GM12878 (cell line): ENCODE data around the gene ZNF467. TPM values are rescaled to one million over a fixed set of nuclear protein-coding genes. Genes with fewer than 3 reads are reported as not detected.

ENCODE experiments used
- ATAC-seq: fragments of 200-7000 bp; cut with Tn5 transposase; 3 replicates; pipeline ENCODE4 v1.9.1; 2020; ENCODE audit warnings: mild to moderate bottlenecking, moderate library complexity
- BruUV-seq: library from RNA; stranded (reverse); fragments of 400-500 nt; replicated peaks from 2 replicates; lab custom pipeline; 2021; lab: Mats Ljungman, UMichigan
- CTCF ChIA-PET: fragments of 300-600 bp; sonication (Branson Sonifier 250); formaldehyde crosslinking; extraction: SDS; loops from one replicate; lab custom pipeline; 2021; ENCODE audit warnings: inconsistent platforms; lab: Yijun Ruan, JAX
- POLR2A ChIA-PET: fragments of 350-600 bp; formaldehyde crosslinking; extraction: SDS; loops from one replicate; lab custom pipeline; 2021; ENCODE audit warnings: inconsistent platforms; lab: Charles Lee
- RAD21 ChIA-PET: fragments of 300-600 bp; sonication (Branson Sonifier 250); formaldehyde crosslinking; loops from one replicate; lab custom pipeline; 2023; ENCODE audit warnings: antibody characterized with exemption; ENCODE audit not compliant: unreplicated experiment; lab: Charles Lee
- SMC1A ChIA-PET: fragments of 300-600 bp; sonication (Branson Sonifier 250); formaldehyde crosslinking; loops from one replicate; lab custom pipeline; 2023; ENCODE audit not compliant: unreplicated experiment, uncharacterized antibody; lab: Charles Lee
- DNase-seq: peaks from one replicate; pipeline ENCODE4 v3.0.0-alpha.2; 2011; ENCODE audit warnings: low read depth, low spot score
- FAIRE-seq: peaks from 3 replicates; lab custom pipeline; 2011; peaks lifted over from hg19 to GRCh38; lab: Jason Lieb, UNC
- H2AFZ ChIP-seq: 2 replicates; pipeline ENCODE4 v1.6.0; 2011; ENCODE audit warnings: low read depth, low read length, control low read depth; ENCODE audit not compliant: control insufficient read depth
- H3K27ac ChIP-seq: 2 replicates; pipeline ENCODE4 v1.5.1; 2011; ENCODE audit warnings: control low read depth; ENCODE audit not compliant: control insufficient read depth, insufficient read depth
- H3K27me3 ChIP-seq, 2 experiments: replicated peaks in 1 of 2; 2 replicates each; pipeline versions ENCODE4 v1.6.0 to v1.6.1; 2011; ENCODE audit warnings: low read length in 1 of 2; ENCODE audit not compliant: control insufficient read depth in 2 of 2, insufficient read depth in 2 of 2
- H3K36me3 ChIP-seq, 2 experiments: 2 replicates each; pipeline ENCODE4 v1.5.1; 2011; ENCODE audit warnings: low read length in 1 of 2; ENCODE audit not compliant: control insufficient read depth in 2 of 2, insufficient read depth in 2 of 2
- H3K4me1 ChIP-seq: 2 replicates; pipeline ENCODE4 v1.6.1; 2011; ENCODE audit warnings: mild to moderate bottlenecking, low read length, moderate library complexity, mixed read lengths; ENCODE audit not compliant: control insufficient read depth, insufficient read depth
- H3K4me2 ChIP-seq: 2 replicates; pipeline ENCODE4 v1.6.0; 2011; ENCODE audit warnings: control low read depth; ENCODE audit not compliant: control insufficient read depth, insufficient read depth
- H3K4me3 ChIP-seq: fragments of 200-600 bp; sonication (generic); 2 replicates; pipeline ENCODE4 v1.5.1; 2016
- H3K79me2 ChIP-seq: 2 replicates; pipeline ENCODE4 v1.6.0; 2011; ENCODE audit warnings: low read length; ENCODE audit not compliant: control insufficient read depth, insufficient read depth
- H3K9ac ChIP-seq: 2 replicates; pipeline ENCODE4 v1.8.0; 2011; ENCODE audit warnings: low read length, control low read depth, mixed read lengths; ENCODE audit not compliant: control insufficient read depth, insufficient read depth
- H3K9me3 ChIP-seq: replicated peaks from 3 replicates; pipeline ENCODE4 v1.5.1; 2011; ENCODE audit warnings: mild to moderate bottlenecking, low read length; ENCODE audit not compliant: control insufficient read depth, insufficient read depth
- H4K20me1 ChIP-seq: 2 replicates; pipeline ENCODE4 v1.6.0; 2011; ENCODE audit not compliant: control insufficient read depth, insufficient read depth
- CBX5 ChIP-seq: sonication (generic); IDR thresholded peaks from 2 replicates; pipeline ENCODE4 v1.6.1; 2016; ENCODE audit warnings: low read depth, moderate library complexity, mild to moderate bottlenecking, inconsistent platforms
- MEF2B ChIP-seq: fragments of 450-650 bp; IDR thresholded peaks from 2 replicates; pipeline ENCODE4 v1.6.1; 2018; ENCODE audit warnings: mild to moderate bottlenecking, moderate library complexity; ENCODE audit not compliant: partially characterized antibody, poor library complexity, severe bottlenecking
- RFX5 ChIP-seq: IDR thresholded peaks from 2 replicates; pipeline ENCODE4 v1.6.1; 2011; ENCODE audit warnings: low read depth, low read length, improper control_type of control experiment
- WRNIP1 ChIP-seq: IDR thresholded peaks from 2 replicates; pipeline ENCODE4 v1.6.1; 2011; ENCODE audit warnings: low read depth, low read length, improper control_type of control experiment, borderline replicate concordance
- WGBS: methylation state at CpG from one replicate; pipeline ENCODE4 v1.1.6; 2016; ENCODE audit warnings: low lambda C conversion rate; ENCODE audit not compliant: insufficient replicate concordance, insufficient coverage; ENCODE audit errors: missing lambda C conversion rate; 5-methylcytosine and 5-hydroxymethylcytosine counted together
- in situ Hi-C: fragments of 300-500 bp; cut with MboI; formaldehyde crosslinking; loops from 9 replicates; pipeline ENCODE4 v1.14.3; 2018; ENCODE audit warnings: mixed read lengths
- intact Hi-C: fragments of 100-400 bp; cut with micrococcal nuclease; formaldehyde crosslinking; loops from one replicate; pipeline ENCODE4 v1.14.2; 2022; ENCODE audit not compliant: unreplicated experiment
- polyA plus RNA-seq, 11 experiments: library from polyadenylated mRNA; depleted of rRNA in 4 of 11; unstranded in 6 of 11; stranded (reverse) in 5 of 11; fragments of >200 nt; fragmentation: Nextera tagmentation in 4 of 11; fragmentation: Illumina TruSeq in 1 of 11; extraction: Ambion mirVana in 4 of 11; extraction: Trizol in 1 of 11; gene quantifications; 1 replicate in 1 of 11; 2 replicates in 10 of 11; pipeline versions ENCODE4 v1.2.1 to v1.2.3, GENCODE V29; 2011 to 2016; ENCODE audit warnings: inconsistent platforms in 2 of 11, missing spikeins in 2 of 11, low read depth in 1 of 11
- total RNA-seq, 4 experiments: library from RNA; depleted of rRNA in 3 of 4; stranded (reverse); fragments of >200 nt in 3 of 4; fragmentation: Illumina TruSeq in 1 of 4; extraction: Trizol in 1 of 4; gene quantifications; 2 replicates each; pipeline versions ENCODE4 v1.2.1 to v1.2.3, GENCODE V29; 2013 to 2021
- TF ChIP-seq, protein P1 (sequence below): fragments of 450-650 bp; IDR thresholded peaks from 2 replicates; pipeline ENCODE4 v1.6.1; 2016; ENCODE audit warnings: mild to moderate bottlenecking, moderate library complexity, borderline replicate concordance
- TF ChIP-seq, protein P2 (sequence below): fragments of 450-650 bp; IDR thresholded peaks from 2 replicates; pipeline ENCODE4 v1.6.1; 2017; ENCODE audit warnings: borderline replicate concordance
- TF ChIP-seq, protein P3 (sequence below): fragments of 450-650 bp; IDR thresholded peaks from 2 replicates; pipeline ENCODE4 v1.6.1; 2014; ENCODE audit warnings: mild to moderate bottlenecking

The ZNF467 gene
- total and polyA plus RNA-seq, 10 of the 15 experiments (the other 5 are each of a cell fraction or from before 2014, with no cell fraction given) = not detected

DNA sequence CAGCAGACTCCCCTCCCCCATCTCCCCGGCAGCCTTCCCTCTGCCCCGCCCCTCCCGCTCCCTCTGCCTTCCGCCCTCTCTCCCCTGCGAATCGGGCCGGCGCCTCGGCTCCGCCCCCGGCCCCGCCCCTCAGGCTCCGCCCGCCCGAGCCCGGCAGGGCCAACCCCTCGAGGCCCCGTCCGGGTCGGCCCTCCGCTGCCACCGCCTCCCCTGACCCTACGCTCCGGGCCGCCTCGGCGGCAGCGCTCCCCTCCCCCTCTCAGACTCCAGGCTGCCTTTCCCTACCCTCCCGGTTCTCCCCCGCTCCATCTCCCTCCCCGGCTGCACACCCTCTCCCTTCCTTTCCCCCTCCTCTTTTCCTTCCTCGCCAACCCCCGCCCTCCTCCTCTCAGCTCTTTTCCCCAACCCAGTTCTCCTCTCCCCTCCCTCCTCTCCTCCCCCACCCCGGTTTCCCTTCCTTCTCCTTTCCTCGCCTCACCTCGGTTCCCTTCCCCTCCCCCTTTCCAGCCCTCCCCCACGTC lies 1.6 kb downstream of the ZNF467 start (continued):
- TF ChIP-seq, protein P1, sequence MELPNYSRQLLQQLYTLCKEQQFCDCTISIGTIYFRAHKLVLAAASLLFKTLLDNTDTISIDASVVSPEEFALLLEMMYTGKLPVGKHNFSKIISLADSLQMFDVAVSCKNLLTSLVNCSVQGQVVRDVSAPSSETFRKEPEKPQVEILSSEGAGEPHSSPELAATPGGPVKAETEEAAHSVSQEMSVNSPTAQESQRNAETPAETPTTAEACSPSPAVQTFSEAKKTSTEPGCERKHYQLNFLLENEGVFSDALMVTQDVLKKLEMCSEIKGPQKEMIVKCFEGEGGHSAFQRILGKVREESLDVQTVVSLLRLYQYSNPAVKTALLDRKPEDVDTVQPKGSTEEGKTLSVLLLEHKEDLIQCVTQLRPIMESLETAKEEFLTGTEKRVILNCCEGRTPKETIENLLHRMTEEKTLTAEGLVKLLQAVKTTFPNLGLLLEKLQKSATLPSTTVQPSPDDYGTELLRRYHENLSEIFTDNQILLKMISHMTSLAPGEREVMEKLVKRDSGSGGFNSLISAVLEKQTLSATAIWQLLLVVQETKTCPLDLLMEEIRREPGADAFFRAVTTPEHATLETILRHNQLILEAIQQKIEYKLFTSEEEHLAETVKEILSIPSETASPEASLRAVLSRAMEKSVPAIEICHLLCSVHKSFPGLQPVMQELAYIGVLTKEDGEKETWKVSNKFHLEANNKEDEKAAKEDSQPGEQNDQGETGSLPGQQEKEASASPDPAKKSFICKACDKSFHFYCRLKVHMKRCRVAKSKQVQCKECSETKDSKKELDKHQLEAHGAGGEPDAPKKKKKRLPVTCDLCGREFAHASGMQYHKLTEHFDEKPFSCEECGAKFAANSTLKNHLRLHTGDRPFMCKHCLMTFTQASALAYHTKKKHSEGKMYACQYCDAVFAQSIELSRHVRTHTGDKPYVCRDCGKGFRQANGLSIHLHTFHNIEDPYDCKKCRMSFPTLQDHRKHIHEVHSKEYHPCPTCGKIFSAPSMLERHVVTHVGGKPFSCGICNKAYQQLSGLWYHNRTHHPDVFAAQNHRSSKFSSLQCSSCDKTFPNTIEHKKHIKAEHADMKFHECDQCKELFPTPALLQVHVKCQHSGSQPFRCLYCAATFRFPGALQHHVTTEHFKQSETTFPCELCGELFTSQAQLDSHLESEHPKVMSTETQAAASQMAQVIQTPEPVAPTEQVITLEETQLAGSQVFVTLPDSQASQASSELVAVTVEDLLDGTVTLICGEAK = no peak

DNA sequence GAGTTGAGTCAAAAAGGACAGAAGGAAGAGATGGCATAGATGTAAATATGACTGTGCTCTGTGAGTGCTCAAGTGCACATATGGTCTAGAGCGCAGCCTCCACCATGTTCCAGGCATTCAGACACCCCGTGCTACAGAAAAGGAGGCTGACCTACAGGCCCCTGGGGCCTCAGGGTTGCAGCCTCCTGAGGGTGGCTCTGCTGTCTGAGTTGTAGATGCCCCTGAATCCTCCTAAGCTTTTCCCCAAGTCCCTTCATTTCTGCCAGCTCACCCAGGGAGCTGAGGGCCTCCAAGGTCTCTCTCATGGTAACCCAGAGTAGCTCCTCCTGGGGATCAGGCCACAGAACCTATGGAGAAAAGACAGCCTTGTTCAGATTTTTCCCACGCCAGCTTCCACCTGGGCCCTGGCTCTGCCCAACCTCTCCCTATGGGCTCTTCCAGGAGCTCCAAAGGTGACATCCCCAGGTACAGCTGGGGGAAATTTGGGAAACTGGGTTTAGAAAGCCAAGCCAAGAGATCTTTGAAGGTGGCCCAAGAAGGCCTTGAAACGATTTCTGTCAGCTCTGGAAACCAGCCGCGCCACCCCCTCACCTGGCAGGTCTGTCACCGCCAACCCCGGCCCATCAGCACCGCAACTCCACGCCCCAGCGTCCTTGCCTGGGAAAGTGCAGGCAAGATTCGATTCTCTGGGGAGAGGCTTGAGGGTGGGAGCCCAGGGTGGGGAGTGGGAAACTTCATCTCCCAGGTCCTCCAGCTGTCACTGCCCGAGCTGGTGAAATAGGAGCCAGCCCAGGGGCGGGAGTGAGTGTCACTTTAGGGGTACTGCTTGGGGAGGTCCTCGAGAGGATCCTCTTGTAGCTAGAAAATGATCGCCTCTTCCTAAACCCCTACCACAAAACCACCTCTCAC lies 2.4 kb downstream of the ZNF467 start:
- RAD21 ChIA-PET = no interaction called here
- no peak overlapping the region for H3K9ac ChIP-seq
- TF ChIP-seq, protein P2, sequence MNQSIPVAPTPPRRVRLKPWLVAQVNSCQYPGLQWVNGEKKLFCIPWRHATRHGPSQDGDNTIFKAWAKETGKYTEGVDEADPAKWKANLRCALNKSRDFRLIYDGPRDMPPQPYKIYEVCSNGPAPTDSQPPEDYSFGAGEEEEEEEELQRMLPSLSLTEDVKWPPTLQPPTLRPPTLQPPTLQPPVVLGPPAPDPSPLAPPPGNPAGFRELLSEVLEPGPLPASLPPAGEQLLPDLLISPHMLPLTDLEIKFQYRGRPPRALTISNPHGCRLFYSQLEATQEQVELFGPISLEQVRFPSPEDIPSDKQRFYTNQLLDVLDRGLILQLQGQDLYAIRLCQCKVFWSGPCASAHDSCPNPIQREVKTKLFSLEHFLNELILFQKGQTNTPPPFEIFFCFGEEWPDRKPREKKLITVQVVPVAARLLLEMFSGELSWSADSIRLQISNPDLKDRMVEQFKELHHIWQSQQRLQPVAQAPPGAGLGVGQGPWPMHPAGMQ = no peak
- no peak for TF ChIP-seq MEF2B
- no peak for TF ChIP-seq CBX5
- no peak for TF ChIP-seq RFX5
- TF ChIP-seq, protein P1 = no peak
- no peak for TF ChIP-seq WRNIP1
- TF ChIP-seq, protein P3, sequence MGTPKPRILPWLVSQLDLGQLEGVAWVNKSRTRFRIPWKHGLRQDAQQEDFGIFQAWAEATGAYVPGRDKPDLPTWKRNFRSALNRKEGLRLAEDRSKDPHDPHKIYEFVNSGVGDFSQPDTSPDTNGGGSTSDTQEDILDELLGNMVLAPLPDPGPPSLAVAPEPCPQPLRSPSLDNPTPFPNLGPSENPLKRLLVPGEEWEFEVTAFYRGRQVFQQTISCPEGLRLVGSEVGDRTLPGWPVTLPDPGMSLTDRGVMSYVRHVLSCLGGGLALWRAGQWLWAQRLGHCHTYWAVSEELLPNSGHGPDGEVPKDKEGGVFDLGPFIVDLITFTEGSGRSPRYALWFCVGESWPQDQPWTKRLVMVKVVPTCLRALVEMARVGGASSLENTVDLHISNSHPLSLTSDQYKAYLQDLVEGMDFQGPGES = no peak

More for the DNA sequence above, 2.4 kb downstream of the ZNF467 start:
- in situ Hi-C loops (no loop called here), intact Hi-C loops (no loop called here)
- Histone ChIP-seq H3K27ac (no peak overlapping the region), H3K36me3 (no peaks in the 10 kb centered on the region), H3K27me3 (no peaks in the 10 kb centered on the region; a peak in 3 of 4 replicates), H3K79me2 (no peaks in the 10 kb centered on the region), H3K4me1 (no peaks in the 10 kb centered on the region; the same call in 1 of the 2 replicates), H3K4me3 (peak overlapping the region; percentile 36; the same call in 1 of the 2 replicates), H3K9me3 (no peaks in the 10 kb centered on the region), H4K20me1 (no peaks in the 10 kb centered on the region; the same call in 1 of the 2 replicates), H2AFZ (peak overlapping the region; percentile 58), H3K4me2 (peak overlapping the region; percentile 55)
- POLR2A ChIA-PET = interaction anchor here (1.0 kb wide), 1 partner anchor 51 kb away, joined by 3 read pairs; no protein-coding TSS in a partner anchor
- CTCF ChIA-PET = interaction anchor here (1.1 to 1.2 kb wide), 2 partner anchors 29 to 108 kb away, joined by 3 to 6 read pairs; no protein-coding TSS in a partner anchor
- BruUV-seq = no TSS peak
- SMC1A ChIA-PET = interaction anchor here (0.7 to 1.4 kb wide), 3 partner anchors 29 to 109 kb away, joined by 3 read pairs; no protein-coding TSS in a partner anchor
- FAIRE-seq (no peak), DNase-seq (no peak), ATAC-seq (peak; percentile 30; the same call in 2 of the 3 replicates)
- 53% methylated on average over 15 of the region's 16 CpGs for WGBS
